GM18873 (cell line): ENCODE measurements around the gene PRDM13.
"Not testable (repeated sequence)": the region's sequence is repeated elsewhere in the genome, so short reads cannot be mapped to it uniquely, and the experiment has no call there.

ENCODE experiments used
- ATAC-seq: cut with Tn5 transposase; IDR thresholded peaks from one replicate; pipeline ENCODE4 v1.9.1; 2021; ENCODE audit warnings: mild to moderate bottlenecking, moderate library complexity, moderate number of reproducible peaks; ENCODE audit not compliant: unreplicated experiment, low FRiP score

The PRDM13 gene

DNA sequence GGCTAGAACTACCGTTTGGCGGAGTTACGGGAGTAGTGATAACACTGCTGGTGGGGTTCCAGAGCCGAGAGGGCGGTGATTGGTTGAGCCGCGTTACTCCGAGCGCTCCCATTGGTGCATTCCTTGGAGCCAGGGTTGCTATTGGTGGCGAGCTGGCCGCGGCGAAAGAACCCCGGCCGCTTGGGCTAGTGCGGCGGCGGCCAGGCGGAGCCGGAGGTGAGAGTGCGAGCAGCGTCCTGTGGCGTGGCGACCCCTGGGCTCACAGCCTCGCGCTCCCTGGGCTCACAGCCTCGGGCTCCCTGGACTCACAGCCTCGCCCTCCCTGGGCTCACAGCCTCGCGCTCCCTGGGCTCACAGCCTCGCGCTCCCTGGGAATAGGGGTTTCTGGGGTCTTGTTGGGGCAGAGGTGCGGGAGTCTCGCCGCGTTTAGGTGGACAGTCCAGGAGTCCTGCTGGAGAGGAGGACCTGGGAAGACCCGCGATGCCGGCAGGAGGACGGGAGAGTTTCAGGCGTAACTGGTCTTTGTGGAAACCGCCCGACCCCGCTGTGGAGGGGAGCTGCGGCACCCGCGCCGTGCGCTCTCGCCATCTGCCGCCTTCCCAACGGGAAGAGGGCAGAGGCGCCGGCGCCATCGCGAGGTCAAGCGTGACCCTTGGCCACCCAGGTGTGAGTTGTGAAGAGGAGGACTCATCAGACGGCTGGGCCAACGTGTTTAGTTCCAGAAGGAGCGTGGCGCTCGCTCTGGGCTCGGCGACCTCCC lies 12.2 kb downstream of the PRDM13 start:
- ATAC-seq, result no peak

DNA sequence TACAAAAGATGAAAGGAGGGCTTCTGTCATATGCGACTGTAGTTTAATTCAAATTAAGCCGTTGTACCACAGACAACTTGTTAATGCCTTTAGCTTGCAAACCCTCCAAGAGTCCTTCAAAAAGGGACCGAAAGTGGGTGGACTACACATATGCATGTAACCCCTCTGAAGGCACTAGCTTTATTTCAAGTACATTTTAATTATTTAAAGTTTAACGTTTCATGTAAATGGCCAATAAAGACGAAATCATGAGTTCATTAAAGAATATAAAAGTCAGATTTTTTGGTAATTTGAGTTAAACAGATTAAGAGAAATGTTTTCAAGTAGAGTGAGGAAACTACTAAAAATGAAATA lies 12.8 kb downstream of the PRDM13 start:
- ATAC-seq, result no peak

DNA sequence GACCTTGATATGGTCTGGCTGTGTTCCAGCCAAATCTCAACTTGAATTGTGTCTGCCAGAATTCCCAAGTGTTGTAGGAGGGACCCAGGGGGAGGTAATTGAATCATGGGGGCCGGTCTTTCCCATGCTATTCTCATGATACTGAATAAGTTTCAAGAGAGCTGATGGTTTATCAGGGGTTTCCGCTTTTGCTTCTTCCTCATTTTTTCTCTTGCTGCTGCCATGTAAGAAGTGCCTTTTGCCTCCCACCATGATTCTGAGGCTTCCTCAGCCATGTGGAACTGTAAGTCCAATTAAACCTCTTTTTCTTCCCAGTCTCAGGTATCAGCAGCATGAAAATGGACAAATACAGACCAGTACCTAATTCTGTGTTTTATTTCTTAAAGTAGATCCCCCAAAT lies 15.4 kb downstream of the PRDM13 start:
- not testable (repeated sequence) for ATAC-seq

- no peak for ATAC-seq
Observed at GRCh38 chr6:99629293-99629692, 22.7 kb downstream of the PRDM13 start.

DNA sequence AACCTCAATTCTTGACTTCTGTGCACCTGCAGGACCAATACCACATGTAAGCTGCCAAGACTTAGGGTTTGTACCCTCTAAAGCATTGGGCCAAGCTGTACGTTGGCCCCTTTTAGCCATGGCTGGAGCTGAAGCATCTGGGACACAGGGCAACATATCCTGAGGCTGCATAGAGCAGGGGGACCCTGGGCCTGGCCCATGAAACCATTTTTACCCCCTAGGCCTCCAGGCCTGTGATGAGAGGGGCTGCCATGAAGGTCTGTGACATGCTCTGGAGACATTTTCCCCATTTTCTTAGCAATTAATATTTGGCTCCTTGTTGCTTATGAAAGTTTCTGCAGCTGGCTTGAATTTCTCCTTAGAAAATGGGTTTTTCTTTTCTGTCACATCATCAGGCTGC lies 31.0 kb downstream of the PRDM13 start:
- no peak for ATAC-seq

GRCh38 chr6:99638358-99638757 lies 31.7 kb downstream of the PRDM13 start:
- ATAC-seq, result not testable (repeated sequence)

DNA sequence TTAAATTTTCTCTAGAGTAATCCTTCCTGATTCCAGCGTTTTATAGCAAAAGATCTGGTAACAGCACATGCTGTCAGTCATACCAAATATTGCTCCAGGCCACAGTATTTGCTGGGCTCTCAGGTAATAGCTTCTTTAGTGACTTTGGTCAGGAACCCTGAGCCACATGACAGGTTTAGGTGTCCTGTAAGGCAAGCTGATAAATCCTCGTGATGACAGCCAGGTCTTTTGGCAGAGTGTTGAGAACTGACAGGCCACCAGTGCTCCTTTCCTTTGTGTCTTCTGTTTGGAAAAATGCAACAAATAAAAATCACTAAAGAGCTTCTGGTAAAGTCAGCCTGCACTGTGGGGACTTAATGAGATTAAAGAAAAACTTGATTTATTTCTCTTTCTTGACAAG lies 34.6 kb downstream of the PRDM13 start:
- no peak for ATAC-seq

- no peak for ATAC-seq
Observed at GRCh38 chr6:99645986-99646385, 39.4 kb downstream of the PRDM13 start.

DNA sequence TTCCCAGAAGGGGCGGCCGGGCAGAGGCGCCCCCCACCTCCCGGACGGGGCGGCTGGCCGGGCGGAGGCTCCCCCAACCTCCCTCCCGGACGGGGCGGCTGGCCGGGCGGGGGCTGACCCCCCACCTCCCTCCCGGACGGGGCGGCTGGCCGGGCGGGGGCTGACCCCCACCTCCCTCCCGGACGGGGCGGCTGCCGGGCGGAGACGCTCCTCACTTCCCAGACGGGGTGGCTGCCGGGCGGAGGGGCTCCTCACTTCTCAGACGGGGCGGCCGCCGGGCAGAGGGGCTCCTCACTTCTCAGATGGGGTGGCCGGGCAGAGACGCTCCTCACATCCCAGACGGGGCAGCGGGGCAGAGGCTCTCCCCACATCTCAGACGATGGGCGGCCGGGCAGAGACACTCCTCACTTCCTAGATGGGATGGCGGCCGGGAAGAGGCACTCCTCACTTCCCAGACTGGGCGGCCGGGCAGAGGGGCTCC lies 43.5 kb downstream of the PRDM13 start:
- ATAC-seq, result not testable (repeated sequence)

- no peak for ATAC-seq
Observed at GRCh38 chr6:99660206-99660605, 53.6 kb downstream of the PRDM13 start.

DNA sequence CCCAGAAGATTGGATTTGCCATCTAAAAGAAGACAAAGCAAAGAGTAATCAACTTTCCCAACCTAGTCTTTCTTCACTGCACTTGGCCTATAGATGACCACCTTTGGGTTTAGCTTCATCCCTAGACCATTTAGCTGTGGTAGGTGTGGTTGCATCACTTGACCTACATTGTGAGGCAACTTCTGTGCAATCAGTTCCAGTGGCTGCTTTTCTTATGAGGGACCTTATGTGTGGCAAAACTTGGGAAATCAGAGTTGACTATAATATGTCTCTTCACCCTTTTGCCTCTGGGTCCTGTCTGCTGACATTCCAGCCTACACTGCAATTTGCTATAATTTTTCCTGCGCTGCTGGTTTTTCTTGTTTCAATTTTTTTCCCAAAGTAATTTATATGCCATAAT lies 55.2 kb downstream of the PRDM13 start:
- ATAC-seq, result no peak

GRCh38 chr6:99662616-99663015 lies 56.0 kb downstream of the PRDM13 start:
- no peak for ATAC-seq
